B cell (primary cell): ENCODE measurements around the gene WAC.

Experiments used
- EZH2 ChIP-seq: IDR thresholded peaks from 2 replicates; pipeline ENCODE4 v1.6.1; 2012; ENCODE audit warnings: borderline replicate concordance, low read depth, mild to moderate bottlenecking, moderate library complexity, low read length; ENCODE audit not compliant: insufficient read depth, poor library complexity, severe bottlenecking
- TF ChIP-seq, protein P1 (sequence below): fragments of 200-600 bp; IDR thresholded peaks from one replicate; pipeline ENCODE4 v1.8.0; 2022; ENCODE audit warnings: antibody characterized with exemption, mild to moderate bottlenecking

DNA sequence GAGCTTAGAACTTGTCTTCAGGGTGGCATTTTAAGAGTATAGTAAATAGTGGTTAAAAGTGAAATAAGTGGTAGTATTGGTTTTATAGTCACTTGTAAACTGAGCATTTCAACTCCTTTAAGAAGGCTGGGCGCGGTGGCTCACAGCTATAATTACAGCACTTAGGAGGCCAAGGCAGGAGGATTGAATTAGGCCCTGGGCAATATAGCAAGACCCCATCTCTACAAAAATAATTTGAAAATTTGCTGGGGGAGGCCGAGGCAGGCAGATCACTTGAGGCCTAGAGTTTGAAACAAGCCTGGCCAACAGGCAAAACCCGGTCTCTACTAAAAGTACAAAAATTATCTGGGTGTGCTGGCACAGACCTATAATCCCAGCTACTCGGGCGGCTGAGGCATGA lies 80.0 kb downstream of the WAC start:
- TF ChIP-seq, protein P1, sequence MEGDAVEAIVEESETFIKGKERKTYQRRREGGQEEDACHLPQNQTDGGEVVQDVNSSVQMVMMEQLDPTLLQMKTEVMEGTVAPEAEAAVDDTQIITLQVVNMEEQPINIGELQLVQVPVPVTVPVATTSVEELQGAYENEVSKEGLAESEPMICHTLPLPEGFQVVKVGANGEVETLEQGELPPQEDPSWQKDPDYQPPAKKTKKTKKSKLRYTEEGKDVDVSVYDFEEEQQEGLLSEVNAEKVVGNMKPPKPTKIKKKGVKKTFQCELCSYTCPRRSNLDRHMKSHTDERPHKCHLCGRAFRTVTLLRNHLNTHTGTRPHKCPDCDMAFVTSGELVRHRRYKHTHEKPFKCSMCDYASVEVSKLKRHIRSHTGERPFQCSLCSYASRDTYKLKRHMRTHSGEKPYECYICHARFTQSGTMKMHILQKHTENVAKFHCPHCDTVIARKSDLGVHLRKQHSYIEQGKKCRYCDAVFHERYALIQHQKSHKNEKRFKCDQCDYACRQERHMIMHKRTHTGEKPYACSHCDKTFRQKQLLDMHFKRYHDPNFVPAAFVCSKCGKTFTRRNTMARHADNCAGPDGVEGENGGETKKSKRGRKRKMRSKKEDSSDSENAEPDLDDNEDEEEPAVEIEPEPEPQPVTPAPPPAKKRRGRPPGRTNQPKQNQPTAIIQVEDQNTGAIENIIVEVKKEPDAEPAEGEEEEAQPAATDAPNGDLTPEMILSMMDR = no peak
- TF ChIP-seq EZH2 = no peak
